ENCODE data around the gene ZNHIT3. TPM values are rescaled to one million over a fixed set of nuclear protein-coding genes. Genes with fewer than 3 reads are reported as not detected.

The ZNHIT3 gene
- total and polyA plus RNA-seq, 10 of the 15 experiments (the other 5 are each of a cell fraction or from before 2014, with no cell fraction given): 34.1 to 128 (median 55.6) TPM

DNA sequence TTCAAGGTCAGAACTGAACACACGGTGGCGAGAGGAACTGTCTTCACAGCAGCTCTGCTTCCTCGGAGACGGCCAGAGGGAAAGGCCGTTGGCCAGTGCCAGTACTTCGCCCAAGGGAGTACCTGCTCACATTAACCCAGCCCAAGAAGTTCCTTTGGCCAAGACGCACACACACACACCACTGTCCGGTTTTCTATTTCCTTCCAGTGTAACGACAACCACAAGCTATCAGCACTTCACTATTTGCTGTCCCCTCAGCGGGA lies 57.5 kb downstream of the ZNHIT3 start (continued):
- TF ChIP-seq, protein P1, sequence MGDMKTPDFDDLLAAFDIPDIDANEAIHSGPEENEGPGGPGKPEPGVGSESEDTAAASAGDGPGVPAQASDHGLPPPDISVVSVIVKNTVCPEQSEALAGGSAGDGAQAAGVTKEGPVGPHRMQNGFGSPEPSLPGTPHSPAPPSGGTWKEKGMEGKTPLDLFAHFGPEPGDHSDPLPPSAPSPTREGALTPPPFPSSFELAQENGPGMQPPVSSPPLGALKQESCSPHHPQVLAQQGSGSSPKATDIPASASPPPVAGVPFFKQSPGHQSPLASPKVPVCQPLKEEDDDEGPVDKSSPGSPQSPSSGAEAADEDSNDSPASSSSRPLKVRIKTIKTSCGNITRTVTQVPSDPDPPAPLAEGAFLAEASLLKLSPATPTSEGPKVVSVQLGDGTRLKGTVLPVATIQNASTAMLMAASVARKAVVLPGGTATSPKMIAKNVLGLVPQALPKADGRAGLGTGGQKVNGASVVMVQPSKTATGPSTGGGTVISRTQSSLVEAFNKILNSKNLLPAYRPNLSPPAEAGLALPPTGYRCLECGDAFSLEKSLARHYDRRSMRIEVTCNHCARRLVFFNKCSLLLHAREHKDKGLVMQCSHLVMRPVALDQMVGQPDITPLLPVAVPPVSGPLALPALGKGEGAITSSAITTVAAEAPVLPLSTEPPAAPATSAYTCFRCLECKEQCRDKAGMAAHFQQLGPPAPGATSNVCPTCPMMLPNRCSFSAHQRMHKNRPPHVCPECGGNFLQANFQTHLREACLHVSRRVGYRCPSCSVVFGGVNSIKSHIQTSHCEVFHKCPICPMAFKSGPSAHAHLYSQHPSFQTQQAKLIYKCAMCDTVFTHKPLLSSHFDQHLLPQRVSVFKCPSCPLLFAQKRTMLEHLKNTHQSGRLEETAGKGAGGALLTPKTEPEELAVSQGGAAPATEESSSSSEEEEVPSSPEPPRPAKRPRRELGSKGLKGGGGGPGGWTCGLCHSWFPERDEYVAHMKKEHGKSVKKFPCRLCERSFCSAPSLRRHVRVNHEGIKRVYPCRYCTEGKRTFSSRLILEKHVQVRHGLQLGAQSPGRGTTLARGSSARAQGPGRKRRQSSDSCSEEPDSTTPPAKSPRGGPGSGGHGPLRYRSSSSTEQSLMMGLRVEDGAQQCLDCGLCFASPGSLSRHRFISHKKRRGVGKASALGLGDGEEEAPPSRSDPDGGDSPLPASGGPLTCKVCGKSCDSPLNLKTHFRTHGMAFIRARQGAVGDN (IDR thresholded peaks at IDR 0.05): no peak
- TF ChIP-seq MEF2B (IDR thresholded peaks at IDR 0.05; ENCODE audit: partially characterized antibody, poor library complexity, severe bottlenecking) (no peak), BCL11A (IDR thresholded peaks at IDR 0.05; ENCODE audit: low read depth, low read length) (0 out of 2 replicates have a peak, but pooled peaks have one; percentile 8), BRCA1 (IDR thresholded peaks at IDR 0.05; ENCODE audit: low read depth, low read length) (no peak), FOXM1 (IDR thresholded peaks at IDR 0.05; ENCODE audit: low read depth, low read length) (no peak), ZNF217 (IDR thresholded peaks at IDR 0.05) (no peak), IKZF2 (IDR thresholded peaks at IDR 0.05) (peak in 1 of 2 experiments; percentile 12; a peak in 2 of 4 replicates), HCFC1 (IDR thresholded peaks at IDR 0.05; ENCODE audit: low read length) (no peak), BACH1 (IDR thresholded peaks at IDR 0.05; ENCODE audit: borderline replicate concordance) (no peak), SPI1 (IDR thresholded peaks at IDR 0.05; ENCODE audit: borderline replicate concordance, insufficient read depth, low read depth, low read length) (0 out of 2 replicates have a peak, but pooled peaks have one; percentile 3), SMC3 (IDR thresholded peaks at IDR 0.05; ENCODE audit: borderline replicate concordance, low read length) (no peak), IKZF1 (conservative IDR thresholded peaks at IDR 0.05) (no peak), ZSCAN29 (IDR thresholded peaks at IDR 0.05) (no peak)
